OCI-LY1 (cell line): Measurements from ENCODE around the gene COX19.

Experiments used
- EZH2 ChIP-seq: fragments of 200-600 bp; sonication (generic), shearing (Covaris generic); IDR thresholded peaks from 2 replicates; pipeline ENCODE4 v1.8.0; 2017; ENCODE audit warnings: borderline replicate concordance, mixed run types, mild to moderate bottlenecking, antibody characterized with exemption, low read length, moderate library complexity, mixed read lengths
- TF ChIP-seq, protein P1 (sequence below): fragments of 200-600 bp; sonication (generic), shearing (Covaris generic); IDR thresholded peaks from 2 replicates; pipeline ENCODE4 v1.5.1; 2017; ENCODE audit warnings: mild to moderate bottlenecking, antibody characterized with exemption, low read length, moderate library complexity, mixed read lengths

DNA sequence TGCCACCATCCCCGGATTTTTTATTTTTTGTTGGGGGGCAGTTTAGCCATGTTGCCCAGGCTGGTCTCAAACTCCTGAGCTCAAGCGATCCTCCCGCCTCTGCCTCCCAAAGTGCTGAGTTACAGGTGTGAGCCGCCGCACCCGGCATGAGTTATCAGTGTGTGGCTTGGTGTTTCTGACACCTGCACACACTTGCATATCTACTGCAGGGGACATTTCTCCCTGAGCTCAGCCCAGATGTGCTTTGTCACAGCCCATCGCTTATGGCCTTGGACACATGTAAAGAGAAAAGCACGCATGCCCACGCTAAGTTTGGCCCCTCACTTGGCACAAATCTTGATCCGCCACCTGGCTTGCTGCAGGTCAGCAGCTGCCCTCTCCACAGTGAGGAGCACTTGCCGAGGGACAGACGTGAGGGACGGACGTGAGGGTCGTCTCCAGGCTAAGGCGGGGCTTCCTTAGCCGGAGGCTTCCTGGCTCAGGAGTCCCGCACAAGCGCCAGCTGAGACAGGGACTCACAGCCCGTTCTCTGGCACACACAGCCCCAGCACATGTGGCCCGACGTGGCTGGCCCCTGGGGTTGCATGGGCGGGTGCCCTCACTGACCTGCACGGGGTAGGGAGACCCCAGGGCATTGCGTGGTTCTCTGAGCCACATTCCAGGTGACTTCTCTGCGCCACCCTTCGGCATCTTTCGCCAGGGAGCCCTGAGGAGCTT is 19.4 kb upstream of the COX19 start:
- TF ChIP-seq, protein P1, sequence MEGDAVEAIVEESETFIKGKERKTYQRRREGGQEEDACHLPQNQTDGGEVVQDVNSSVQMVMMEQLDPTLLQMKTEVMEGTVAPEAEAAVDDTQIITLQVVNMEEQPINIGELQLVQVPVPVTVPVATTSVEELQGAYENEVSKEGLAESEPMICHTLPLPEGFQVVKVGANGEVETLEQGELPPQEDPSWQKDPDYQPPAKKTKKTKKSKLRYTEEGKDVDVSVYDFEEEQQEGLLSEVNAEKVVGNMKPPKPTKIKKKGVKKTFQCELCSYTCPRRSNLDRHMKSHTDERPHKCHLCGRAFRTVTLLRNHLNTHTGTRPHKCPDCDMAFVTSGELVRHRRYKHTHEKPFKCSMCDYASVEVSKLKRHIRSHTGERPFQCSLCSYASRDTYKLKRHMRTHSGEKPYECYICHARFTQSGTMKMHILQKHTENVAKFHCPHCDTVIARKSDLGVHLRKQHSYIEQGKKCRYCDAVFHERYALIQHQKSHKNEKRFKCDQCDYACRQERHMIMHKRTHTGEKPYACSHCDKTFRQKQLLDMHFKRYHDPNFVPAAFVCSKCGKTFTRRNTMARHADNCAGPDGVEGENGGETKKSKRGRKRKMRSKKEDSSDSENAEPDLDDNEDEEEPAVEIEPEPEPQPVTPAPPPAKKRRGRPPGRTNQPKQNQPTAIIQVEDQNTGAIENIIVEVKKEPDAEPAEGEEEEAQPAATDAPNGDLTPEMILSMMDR, result no peak
- no peak for TF ChIP-seq EZH2
